ENCODE measurements around the gene SYTL3. TPM values are rescaled to one million over a fixed set of nuclear protein-coding genes. Genes with fewer than 3 reads are reported as not detected.
A peak's percentile ranks its signal among the peaks of the same experiment; 100 is the strongest.

SYTL3 gene
- total and polyA plus RNA-seq, 2 of the 8 experiments (the other 6 are each of a cell fraction or from before 2014, with no cell fraction given) = 0.27 to 0.99 TPM

DNA sequence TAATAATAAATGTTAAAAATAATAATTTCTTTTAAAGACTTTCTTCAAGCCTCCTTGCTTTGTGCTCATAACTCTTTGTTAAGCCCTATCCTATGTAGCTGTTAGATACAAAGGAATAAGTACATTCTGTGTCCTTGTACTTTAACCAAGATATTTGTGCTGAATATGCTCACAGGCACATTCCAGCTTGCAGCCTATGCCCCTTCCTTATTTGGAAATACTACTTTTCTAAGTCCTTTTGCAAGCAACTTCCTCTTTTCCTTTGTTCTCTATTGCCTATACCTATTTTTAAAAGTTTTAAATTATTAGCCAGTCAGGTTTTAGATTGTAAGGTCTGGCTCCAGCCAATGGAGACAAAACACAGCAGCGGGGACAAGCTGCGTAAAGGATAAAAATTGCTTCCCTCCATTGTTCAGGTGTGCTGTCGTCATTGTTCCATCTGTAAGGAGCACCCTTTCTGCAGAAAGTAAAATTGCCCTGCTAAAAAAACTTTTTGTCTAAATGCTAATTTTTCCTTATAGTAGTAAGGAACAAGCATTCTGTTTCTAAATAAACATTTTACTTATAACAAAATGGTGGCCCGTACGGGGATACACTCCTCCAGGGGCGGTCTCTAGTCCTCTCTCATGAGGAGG, 80.2 kb downstream of the SYTL3 start (continued):
- TF ChIP-seq CBX5 (IDR thresholded peaks at IDR 0.05; ENCODE audit: low read depth, low read length) (no peak), CHD1 (IDR thresholded peaks at IDR 0.05; ENCODE audit: low read depth, low read length) (no peak), ASH2L (IDR thresholded peaks at IDR 0.05; ENCODE audit: low read length) (peak; percentile 5), TAF1 (IDR thresholded peaks at IDR 0.05; ENCODE audit: low read depth, low read length) (no peak), SP2 (IDR thresholded peaks at IDR 0.05; ENCODE audit: low read length) (no peak), YY1 (IDR thresholded peaks at IDR 0.05; ENCODE audit: low read depth, low read length) (peak; percentile 67; the same call in 1 of the 2 replicates), KDM1A (IDR thresholded peaks at IDR 0.05; ENCODE audit: borderline replicate concordance, low read length) (no peak), SIRT6 (IDR thresholded peaks at IDR 0.05; ENCODE audit: low read length) (no peak)
- TF ChIP-seq, protein P1, sequence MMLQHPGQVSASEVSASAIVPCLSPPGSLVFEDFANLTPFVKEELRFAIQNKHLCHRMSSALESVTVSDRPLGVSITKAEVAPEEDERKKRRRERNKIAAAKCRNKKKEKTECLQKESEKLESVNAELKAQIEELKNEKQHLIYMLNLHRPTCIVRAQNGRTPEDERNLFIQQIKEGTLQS (IDR thresholded peaks at IDR 0.05; ENCODE audit: insufficient read depth, low read depth, low read length) = no peak
- TF ChIP-seq, protein P2, sequence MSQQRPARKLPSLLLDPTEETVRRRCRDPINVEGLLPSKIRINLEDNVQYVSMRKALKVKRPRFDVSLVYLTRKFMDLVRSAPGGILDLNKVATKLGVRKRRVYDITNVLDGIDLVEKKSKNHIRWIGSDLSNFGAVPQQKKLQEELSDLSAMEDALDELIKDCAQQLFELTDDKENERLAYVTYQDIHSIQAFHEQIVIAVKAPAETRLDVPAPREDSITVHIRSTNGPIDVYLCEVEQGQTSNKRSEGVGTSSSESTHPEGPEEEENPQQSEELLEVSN (IDR thresholded peaks at IDR 0.05) = no peak
